Sigmoid colon (tissue), 4 donors: ENCODE data around the gene TYMP.

Source experiments
- EP300 ChIP-seq, 4 donors: sonication (generic); formaldehyde crosslinking; IDR thresholded peaks; one replicate each; pipeline ENCODE4 v1.6.1; 2017; ENCODE audit warnings: antibody characterized with exemption in 4 of 4
- POLR2A ChIP-seq, 2 donors: fragments of 450-650 bp; IDR thresholded peaks; one replicate each; pipeline ENCODE4 v1.6.1; 2016; ENCODE audit warnings: antibody characterized with exemption in 2 of 2, mild to moderate bottlenecking in 2 of 2, moderate library complexity in 2 of 2
- POLR2AphosphoS5 ChIP-seq, 4 donors: sonication (generic); formaldehyde crosslinking; IDR thresholded peaks; one replicate each; pipeline ENCODE4 v1.6.1; 2017; ENCODE audit warnings: antibody characterized with exemption in 4 of 4
- TF ChIP-seq, protein P1 (sequence below), 4 experiments: fragments of 450-650 bp in 3 of 4; fragments of 200-600 bp in 1 of 4; IDR thresholded peaks; one replicate each; pipeline ENCODE4 v1.5.1; 2016 to 2019; ENCODE audit warnings: antibody characterized with exemption in 4 of 4, mild to moderate bottlenecking in 3 of 4, moderate library complexity in 2 of 4

GRCh38 chr22:50483556-50483955 lies 46.3 kb downstream of the TYMP start:
- TF ChIP-seq, protein P1, sequence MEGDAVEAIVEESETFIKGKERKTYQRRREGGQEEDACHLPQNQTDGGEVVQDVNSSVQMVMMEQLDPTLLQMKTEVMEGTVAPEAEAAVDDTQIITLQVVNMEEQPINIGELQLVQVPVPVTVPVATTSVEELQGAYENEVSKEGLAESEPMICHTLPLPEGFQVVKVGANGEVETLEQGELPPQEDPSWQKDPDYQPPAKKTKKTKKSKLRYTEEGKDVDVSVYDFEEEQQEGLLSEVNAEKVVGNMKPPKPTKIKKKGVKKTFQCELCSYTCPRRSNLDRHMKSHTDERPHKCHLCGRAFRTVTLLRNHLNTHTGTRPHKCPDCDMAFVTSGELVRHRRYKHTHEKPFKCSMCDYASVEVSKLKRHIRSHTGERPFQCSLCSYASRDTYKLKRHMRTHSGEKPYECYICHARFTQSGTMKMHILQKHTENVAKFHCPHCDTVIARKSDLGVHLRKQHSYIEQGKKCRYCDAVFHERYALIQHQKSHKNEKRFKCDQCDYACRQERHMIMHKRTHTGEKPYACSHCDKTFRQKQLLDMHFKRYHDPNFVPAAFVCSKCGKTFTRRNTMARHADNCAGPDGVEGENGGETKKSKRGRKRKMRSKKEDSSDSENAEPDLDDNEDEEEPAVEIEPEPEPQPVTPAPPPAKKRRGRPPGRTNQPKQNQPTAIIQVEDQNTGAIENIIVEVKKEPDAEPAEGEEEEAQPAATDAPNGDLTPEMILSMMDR (IDR thresholded peaks at IDR 0.05): no peak
- TF ChIP-seq EP300 (IDR thresholded peaks at IDR 0.05): no peak
- no peak for TF ChIP-seq POLR2A (IDR thresholded peaks at IDR 0.05)
- TF ChIP-seq POLR2AphosphoS5 (IDR thresholded peaks at IDR 0.05): no peak
